CD4-positive, alpha-beta T cell treated with Interleukin-4 for 1 hour (primary cell): ENCODE data around the gene RPN2.

Experiments used
- DNase-seq, 2 donors: peaks; one replicate each; pipeline ENCODE4 v3.0.0-alpha.2; 2020 to 2022

Gene RPN2

GRCh38 chr20:37270576-37271420 is 91.7 kb downstream of the RPN2 start:
- peak; percentile 29 to 74 for DNase-seq

GRCh38 chr20:37271421-37271768 is 92.3 kb downstream of the RPN2 start:
- DNase-seq: no peak

- no peak for DNase-seq
These were observed 94.9 kb downstream of the RPN2 start for GRCh38 chr20:37273988-37274387.

- no peak for DNase-seq
These were observed 95.9 kb downstream of the RPN2 start for GRCh38 chr20:37274851-37275524.

GRCh38 chr20:37276494-37277252 is 97.5 kb downstream of the RPN2 start:
- peak in 1 of 2 donors; percentile 41 for DNase-seq

GRCh38 chr20:37277253-37277593 is 98.1 kb downstream of the RPN2 start:
- DNase-seq: no peak

- no peak for DNase-seq
These were observed 99.9 kb downstream of the RPN2 start for GRCh38 chr20:37278966-37279590.

- DNase-seq: no peak
These were observed 100.7 kb downstream of the RPN2 start for GRCh38 chr20:37279820-37280219.

- DNase-seq: no peak
These were observed 101.3 kb downstream of the RPN2 start for GRCh38 chr20:37280403-37280802.

- DNase-seq: no peak
These were observed 103.4 kb downstream of the RPN2 start for GRCh38 chr20:37282556-37282955.

GRCh38 chr20:37283530-37284195 is 104.5 kb downstream of the RPN2 start:
- DNase-seq: no peak

- no peak for DNase-seq
These were observed 105.6 kb downstream of the RPN2 start for GRCh38 chr20:37284691-37285161.

GRCh38 chr20:37285664-37286374 is 106.7 kb downstream of the RPN2 start:
- no peak for DNase-seq

- no peak for DNase-seq
These were observed 109.0 kb downstream of the RPN2 start for GRCh38 chr20:37288091-37288490.

GRCh38 chr20:37290158-37290810 is 111.2 kb downstream of the RPN2 start:
- DNase-seq: no peak
